ENCODE results near the gene RPRD1B. TPM values are rescaled to one million over a fixed set of nuclear protein-coding genes. Genes with fewer than 3 reads are reported as not detected.

Gene RPRD1B
- total RNA-seq, 1 donor from 2014 or later: 21.1 TPM

- Histone ChIP-seq H3K4me3 (ENCODE audit: low read depth, low read length) (no peak overlapping the region), H3K36me3 (ENCODE audit: control insufficient read depth, insufficient read depth, low read length) (no peaks in the 10 kb centered on the region), H3K27me3 (ENCODE audit: control insufficient read depth, insufficient read depth, low read length) (no peaks in the 10 kb centered on the region)
- no peak for DNase-seq (ENCODE audit: low read depth)
- TF ChIP-seq, protein P1, sequence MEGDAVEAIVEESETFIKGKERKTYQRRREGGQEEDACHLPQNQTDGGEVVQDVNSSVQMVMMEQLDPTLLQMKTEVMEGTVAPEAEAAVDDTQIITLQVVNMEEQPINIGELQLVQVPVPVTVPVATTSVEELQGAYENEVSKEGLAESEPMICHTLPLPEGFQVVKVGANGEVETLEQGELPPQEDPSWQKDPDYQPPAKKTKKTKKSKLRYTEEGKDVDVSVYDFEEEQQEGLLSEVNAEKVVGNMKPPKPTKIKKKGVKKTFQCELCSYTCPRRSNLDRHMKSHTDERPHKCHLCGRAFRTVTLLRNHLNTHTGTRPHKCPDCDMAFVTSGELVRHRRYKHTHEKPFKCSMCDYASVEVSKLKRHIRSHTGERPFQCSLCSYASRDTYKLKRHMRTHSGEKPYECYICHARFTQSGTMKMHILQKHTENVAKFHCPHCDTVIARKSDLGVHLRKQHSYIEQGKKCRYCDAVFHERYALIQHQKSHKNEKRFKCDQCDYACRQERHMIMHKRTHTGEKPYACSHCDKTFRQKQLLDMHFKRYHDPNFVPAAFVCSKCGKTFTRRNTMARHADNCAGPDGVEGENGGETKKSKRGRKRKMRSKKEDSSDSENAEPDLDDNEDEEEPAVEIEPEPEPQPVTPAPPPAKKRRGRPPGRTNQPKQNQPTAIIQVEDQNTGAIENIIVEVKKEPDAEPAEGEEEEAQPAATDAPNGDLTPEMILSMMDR (IDR thresholded peaks at IDR 0.05; ENCODE audit: insufficient read depth, low read length, poor library complexity, severe bottlenecking): no peak
These were observed 94.5 kb downstream of the RPRD1B start for GRCh38 chr20:38127920-38128528.

DNA sequence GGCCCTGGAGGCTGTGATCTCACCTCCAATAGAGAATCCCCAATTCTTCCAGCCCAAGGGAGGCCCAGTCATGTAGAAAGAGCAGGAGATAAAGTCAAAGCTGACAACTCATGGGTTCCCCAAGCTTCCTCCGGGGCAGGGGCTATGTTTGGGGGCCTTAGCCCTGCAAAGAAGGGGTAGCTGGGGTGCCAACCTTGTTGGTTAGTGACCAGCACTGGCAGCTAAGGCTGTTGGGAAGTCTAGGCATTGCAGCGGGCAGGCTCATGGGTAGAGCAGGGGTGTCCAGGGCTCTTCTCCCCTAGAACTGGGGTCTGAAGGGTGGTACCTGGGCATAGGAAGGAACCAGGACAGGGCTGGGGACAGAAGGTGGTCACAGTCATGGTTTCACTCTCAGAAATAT is 95.1 kb downstream of the RPRD1B start:
- H3K4me3 ChIP-seq (ENCODE audit: low read depth, low read length): no peak overlapping the region
- TF ChIP-seq, protein P1 (IDR thresholded peaks at IDR 0.05; ENCODE audit: insufficient read depth, low read length, poor library complexity, severe bottlenecking): no peak
- no peaks in the 10 kb centered on the region for H3K27me3 ChIP-seq (ENCODE audit: control insufficient read depth, insufficient read depth, low read length)
- H3K36me3 ChIP-seq (ENCODE audit: control insufficient read depth, insufficient read depth, low read length): no peaks in the 10 kb centered on the region
- DNase-seq (ENCODE audit: low read depth): no peak

DNA sequence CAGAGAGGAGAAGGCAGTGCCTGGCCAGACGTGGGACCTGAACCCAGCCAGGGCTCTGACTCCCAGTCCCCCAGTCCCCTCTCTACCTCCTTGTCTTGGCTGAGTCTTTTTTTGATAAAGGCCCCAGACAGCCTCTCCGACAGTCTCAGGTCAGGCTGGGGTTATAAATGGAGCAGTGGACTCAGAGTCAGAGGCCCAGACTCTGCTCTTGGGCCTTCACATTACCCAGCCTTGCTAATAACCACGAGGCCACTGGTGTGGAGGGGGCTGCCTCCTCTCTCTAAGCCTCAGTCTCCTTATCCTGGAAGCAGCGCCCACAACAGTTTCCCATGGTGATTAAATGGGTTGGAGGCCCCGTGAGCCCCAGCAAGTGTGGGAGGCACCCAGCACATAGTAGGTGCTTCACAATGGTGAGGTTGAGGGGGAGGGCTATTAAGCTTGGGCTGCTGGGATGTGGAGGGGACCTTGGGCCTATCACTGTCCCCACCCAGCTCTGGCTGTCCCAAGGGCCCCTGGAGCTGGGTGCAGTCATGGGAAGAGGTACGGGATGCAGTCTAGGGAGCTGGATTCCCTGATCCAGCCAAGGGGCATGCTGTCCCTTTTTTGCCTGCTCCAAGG is 95.8 kb downstream of the RPRD1B start:
- DNase-seq (ENCODE audit: low read depth): no peak
- Histone ChIP-seq H3K4me3 (ENCODE audit: low read depth, low read length) (no peak overlapping the region), H3K36me3 (ENCODE audit: control insufficient read depth, insufficient read depth, low read length) (no peaks in the 10 kb centered on the region), H3K27me3 (ENCODE audit: control insufficient read depth, insufficient read depth, low read length) (no peaks in the 10 kb centered on the region)
- TF ChIP-seq, protein P1 (IDR thresholded peaks at IDR 0.05; ENCODE audit: insufficient read depth, low read length, poor library complexity, severe bottlenecking): no peak

GRCh38 chr20:38129893-38130609 is 96.5 kb downstream of the RPRD1B start:
- no peaks in the 10 kb centered on the region for H3K36me3 ChIP-seq (ENCODE audit: control insufficient read depth, insufficient read depth, low read length)
- no peak for DNase-seq (ENCODE audit: low read depth)
- H3K4me3 ChIP-seq (ENCODE audit: low read depth, low read length): no peak overlapping the region
- no peaks in the 10 kb centered on the region for H3K27me3 ChIP-seq (ENCODE audit: control insufficient read depth, insufficient read depth, low read length)
- TF ChIP-seq, protein P1 (IDR thresholded peaks at IDR 0.05; ENCODE audit: insufficient read depth, low read length, poor library complexity, severe bottlenecking): no peak

- DNase-seq (ENCODE audit: low read depth): no peak
These were observed 97.4 kb downstream of the RPRD1B start for GRCh38 chr20:38130687-38131587.

More at GRCh38 chr20:38130687-38131587, 97.4 kb downstream of the RPRD1B start:
- H3K27me3 ChIP-seq (ENCODE audit: control insufficient read depth, insufficient read depth, low read length): no peaks in the 10 kb centered on the region
- H3K36me3 ChIP-seq (ENCODE audit: control insufficient read depth, insufficient read depth, low read length): no peaks in the 10 kb centered on the region
- TF ChIP-seq, protein P1 (IDR thresholded peaks at IDR 0.05; ENCODE audit: insufficient read depth, low read length, poor library complexity, severe bottlenecking): no peak
- H3K4me3 ChIP-seq (ENCODE audit: low read depth, low read length): no peak overlapping the region

Data from kidney epithelial cell (primary cell).